ENCODE data around the gene ETNK1.

ETNK1 gene

GRCh38 chr12:22702690-22703089, 77.7 kb downstream of the ETNK1 start:
- Histone ChIP-seq H3K27me3 (ENCODE audit: control insufficient read depth, low read length) (no peaks in the 10 kb centered on the region), H3K79me2 (ENCODE audit: control insufficient read depth, low read length) (no peaks in the 10 kb centered on the region), H3K9me3 (ENCODE audit: control insufficient read depth, insufficient read depth, low read length) (no peaks in the 10 kb centered on the region), H3K27ac (ENCODE audit: low read depth, low read length) (no peak overlapping the region), H3K4me2 (ENCODE audit: low read length) (no peak overlapping the region), H3F3A (ENCODE audit: control insufficient read depth, insufficient read depth) (no peaks in the 10 kb centered on the region), H3K4me3 (ENCODE audit: low read length) (no peak overlapping the region), H4K20me1 (ENCODE audit: control insufficient read depth, insufficient read depth, low read depth, low read length) (no peaks in the 10 kb centered on the region), H3K4me1 (ENCODE audit: control insufficient read depth, low read length) (no peaks in the 10 kb centered on the region), H3K36me3 (ENCODE audit: control insufficient read depth, low read length) (no peaks in the 10 kb centered on the region), H3K9me2 (replicated peaks; ENCODE audit: control insufficient read depth, low read length) (no peaks in the 10 kb centered on the region)
- TF ChIP-seq CTCF (IDR thresholded peaks at IDR 0.05; ENCODE audit: low read depth, low read length, poor library complexity, severe bottlenecking) (no peak), EZH2phosphoT487 (IDR thresholded peaks at IDR 0.05; ENCODE audit: borderline replicate concordance, low read length) (no peak)

GRCh38 chr12:22709292-22709691, 84.3 kb downstream of the ETNK1 start:
- no peak overlapping the region for H3K27ac ChIP-seq (ENCODE audit: low read depth, low read length)
- no peaks in the 10 kb centered on the region for H3F3A ChIP-seq (ENCODE audit: control insufficient read depth, insufficient read depth)
- H3K9me2 ChIP-seq (replicated peaks; ENCODE audit: control insufficient read depth, low read length) = no peaks in the 10 kb centered on the region
- H3K36me3 ChIP-seq (ENCODE audit: control insufficient read depth, low read length) = no peaks in the 10 kb centered on the region
- H3K79me2 ChIP-seq (ENCODE audit: control insufficient read depth, low read length) = no peaks in the 10 kb centered on the region
- H3K4me1 ChIP-seq (ENCODE audit: control insufficient read depth, low read length) = no peaks in the 10 kb centered on the region
- no peaks in the 10 kb centered on the region for H3K9me3 ChIP-seq (ENCODE audit: control insufficient read depth, insufficient read depth, low read length)
- no peak overlapping the region for H3K4me2 ChIP-seq (ENCODE audit: low read length)
- no peaks in the 10 kb centered on the region for H4K20me1 ChIP-seq (ENCODE audit: control insufficient read depth, insufficient read depth, low read depth, low read length)
- TF ChIP-seq CTCF (IDR thresholded peaks at IDR 0.05; ENCODE audit: low read depth, low read length, poor library complexity, severe bottlenecking) (peak; percentile 50), EZH2phosphoT487 (IDR thresholded peaks at IDR 0.05; ENCODE audit: borderline replicate concordance, low read length) (no peak)
- H3K4me3 ChIP-seq (ENCODE audit: low read length) = no peak overlapping the region
- no peaks in the 10 kb centered on the region for H3K27me3 ChIP-seq (ENCODE audit: control insufficient read depth, low read length)

GRCh38 chr12:22712083-22712482, 87.1 kb downstream of the ETNK1 start:
- Histone ChIP-seq H4K20me1 (ENCODE audit: control insufficient read depth, insufficient read depth, low read depth, low read length) (no peaks in the 10 kb centered on the region), H3K4me1 (ENCODE audit: control insufficient read depth, low read length) (no peaks in the 10 kb centered on the region), H3K27ac (ENCODE audit: low read depth, low read length) (no peak overlapping the region), H3K4me3 (ENCODE audit: low read length) (no peak overlapping the region), H3K9me3 (ENCODE audit: control insufficient read depth, insufficient read depth, low read length) (no peaks in the 10 kb centered on the region), H3K4me2 (ENCODE audit: low read length) (no peak overlapping the region), H3K27me3 (ENCODE audit: control insufficient read depth, low read length) (peaks cover 3% of the 10 kb centered on the region; the same call in 1 of the 2 replicates), H3F3A (ENCODE audit: control insufficient read depth, insufficient read depth) (no peaks in the 10 kb centered on the region), H3K79me2 (ENCODE audit: control insufficient read depth, low read length) (no peaks in the 10 kb centered on the region), H3K9me2 (replicated peaks; ENCODE audit: control insufficient read depth, low read length) (no peaks in the 10 kb centered on the region), H3K36me3 (ENCODE audit: control insufficient read depth, low read length) (no peaks in the 10 kb centered on the region)
- TF ChIP-seq EZH2phosphoT487 (IDR thresholded peaks at IDR 0.05; ENCODE audit: borderline replicate concordance, low read length) (no peak), CTCF (IDR thresholded peaks at IDR 0.05; ENCODE audit: low read depth, low read length, poor library complexity, severe bottlenecking) (no peak)

- no peak overlapping the region for H3K4me2 ChIP-seq (ENCODE audit: low read length)
- no peaks in the 10 kb centered on the region for H3F3A ChIP-seq (ENCODE audit: control insufficient read depth, insufficient read depth)
- H3K27me3 ChIP-seq (ENCODE audit: control insufficient read depth, low read length) = peaks cover 3% of the 10 kb centered on the region; the same call in 1 of the 2 replicates
- H3K4me1 ChIP-seq (ENCODE audit: control insufficient read depth, low read length) = no peaks in the 10 kb centered on the region
- no peaks in the 10 kb centered on the region for H3K36me3 ChIP-seq (ENCODE audit: control insufficient read depth, low read length)
- TF ChIP-seq CTCF (IDR thresholded peaks at IDR 0.05; ENCODE audit: low read depth, low read length, poor library complexity, severe bottlenecking) = no peak
- TF ChIP-seq EZH2phosphoT487 (IDR thresholded peaks at IDR 0.05; ENCODE audit: borderline replicate concordance, low read length) = no peak
- H3K4me3 ChIP-seq (ENCODE audit: low read length) = no peak overlapping the region
- H3K9me3 ChIP-seq (ENCODE audit: control insufficient read depth, insufficient read depth, low read length) = no peaks in the 10 kb centered on the region
- no peak overlapping the region for H3K27ac ChIP-seq (ENCODE audit: low read depth, low read length)
- no peaks in the 10 kb centered on the region for H3K9me2 ChIP-seq (replicated peaks; ENCODE audit: control insufficient read depth, low read length)
- no peaks in the 10 kb centered on the region for H3K79me2 ChIP-seq (ENCODE audit: control insufficient read depth, low read length)
- H4K20me1 ChIP-seq (ENCODE audit: control insufficient read depth, insufficient read depth, low read depth, low read length) = no peaks in the 10 kb centered on the region
Measured at GRCh38 chr12:22715254-22715653, 90.3 kb downstream of the ETNK1 start.
